ENCODE results near the gene POLR3C. TPM values are rescaled to one million over a fixed set of nuclear protein-coding genes. Genes with fewer than 3 reads are reported as not detected.

The POLR3C gene
- total and polyA plus RNA-seq, 2 donors (not counting 1 experiment from before 2014, with no cell fraction given): 36.5 to 49.3 TPM

- no peaks in the 10 kb centered on the region for H3K9me3 ChIP-seq (ENCODE audit: control extremely low read depth in 1 of 3, control insufficient read depth in 2 of 3, insufficient read depth in 1 of 3, low read length in 2 of 3)
- peak within 1 kb of the TSS; percentile 96 for H3K4me2 ChIP-seq (replicated peaks; ENCODE audit: low read depth, low read length, poor library complexity, severe bottlenecking)
- peak within 1 kb of the TSS; percentile 98 for H2AFZ ChIP-seq (ENCODE audit: insufficient read depth, low read depth, low read length, poor library complexity, severe bottlenecking)
- H3K4me1 Mint-ChIP-seq: peaks cover 11% of the 10 kb centered on the region
- H3K27ac Mint-ChIP-seq: peak within 1 kb of the TSS; percentile 94
- H3K9me3 Mint-ChIP-seq (ENCODE audit: insufficient read depth): no peaks in the 10 kb centered on the region
- H3K36me3 ChIP-seq (replicated peaks in 1 of 2; ENCODE audit: control extremely low read depth in 1 of 2, control insufficient read depth in 1 of 2, extremely low read depth in 1 of 2, insufficient read depth in 2 of 2, low read length in 1 of 2): peaks cover 0 to 21% of the 10 kb centered on the region in 2 experiments
- H3K4me3 Mint-ChIP-seq: peak within 1 kb of the TSS; percentile 98
- peak within 1 kb of the TSS; percentile 57 to 72 for H3K27ac ChIP-seq (ENCODE audit: low read length in 2 of 2)
- peaks cover 9 to 14% of the 10 kb centered on the region in 2 donors for H3K4me1 ChIP-seq (ENCODE audit: control insufficient read depth in 2 of 2, insufficient read depth in 2 of 2, low read length in 2 of 2)
- H3K9ac ChIP-seq (ENCODE audit: low read length): peak within 1 kb of the TSS; percentile 85
- ATAC-seq (ENCODE audit: low read depth) (peak; percentile 85), DNase-seq (peak; percentile 91)
- ChIA-PET POLR2A (interaction anchor here (0.5 to 4.0 kb wide), 23 partner anchors 8 to 1313 kb away, joined by 3 to 70 read pairs (median 5); partner anchors contain the start of genes ANKRD34A, ANKRD35, LIX1L and NUDT17), CTCF (interaction anchor here (0.6 to 4.6 kb wide), 20 partner anchors 9 to 179 kb away, joined by 3 to 148 read pairs (median 6); partner anchors contain the start of genes ANKRD34A, ITGA10, NUDT17 and PEX11B)
- WGBS (ENCODE audit: insufficient coverage): 0% methylated on average over 40 of the region's 42 CpGs
- H3K79me2 ChIP-seq (ENCODE audit: control insufficient read depth, insufficient read depth, low read length): peaks cover 9% of the 10 kb centered on the region
- peaks cover 9% of the 10 kb centered on the region for H3K27me3 Mint-ChIP-seq
- TF ChIP-seq EZH2 (IDR thresholded peaks at IDR 0.05; ENCODE audit: borderline replicate concordance, insufficient read depth, low read depth, low read length, poor library complexity, severe bottlenecking): no peak
- no peak for TF ChIP-seq CTCF (IDR thresholded peaks at IDR 0.05)
- H3K27me3 ChIP-seq (replicated peaks in 1 of 4; ENCODE audit: control extremely low read depth in 1 of 4, control insufficient read depth in 3 of 4, insufficient read depth in 4 of 4, low read length in 3 of 4): peaks cover 0 to 7% (median 1%) of the 10 kb centered on the region in 4 experiments
- peak within 1 kb of the TSS; percentile 74 to 96 (median 94) for H3K4me3 ChIP-seq (ENCODE audit: control extremely low read depth in 1 of 5, extremely low read depth in 1 of 5, insufficient read depth in 1 of 5, low read depth in 2 of 5, low read length in 4 of 5)
- intact Hi-C loops (cut with micrococcal nuclease): loop anchor here (1.0 to 5.0 kb wide), 7 partner anchors 14 to 138 kb away; partner anchors contain the start of genes ANKRD35, NUDT17, PEX11B and POLR3C
- no peaks in the 10 kb centered on the region for H4K20me1 ChIP-seq (ENCODE audit: control insufficient read depth, insufficient read depth, low read length, poor library complexity, severe bottlenecking)
These were observed 35.0 kb downstream of the POLR3C start, which contains the start of gene PIAS3 for GRCh38 chr1:145858901-145859490. Gene PIAS3, minus strand, starts transcription at chr1:145859081. Its CDS starts 91 bp downstream, at chr1:145858990.

Data from B cell (primary cell).